Measurements from ENCODE around the gene CORIN. TPM values are rescaled to one million over a fixed set of nuclear protein-coding genes. Genes with fewer than 3 reads are reported as not detected.

CORIN gene, protein sequence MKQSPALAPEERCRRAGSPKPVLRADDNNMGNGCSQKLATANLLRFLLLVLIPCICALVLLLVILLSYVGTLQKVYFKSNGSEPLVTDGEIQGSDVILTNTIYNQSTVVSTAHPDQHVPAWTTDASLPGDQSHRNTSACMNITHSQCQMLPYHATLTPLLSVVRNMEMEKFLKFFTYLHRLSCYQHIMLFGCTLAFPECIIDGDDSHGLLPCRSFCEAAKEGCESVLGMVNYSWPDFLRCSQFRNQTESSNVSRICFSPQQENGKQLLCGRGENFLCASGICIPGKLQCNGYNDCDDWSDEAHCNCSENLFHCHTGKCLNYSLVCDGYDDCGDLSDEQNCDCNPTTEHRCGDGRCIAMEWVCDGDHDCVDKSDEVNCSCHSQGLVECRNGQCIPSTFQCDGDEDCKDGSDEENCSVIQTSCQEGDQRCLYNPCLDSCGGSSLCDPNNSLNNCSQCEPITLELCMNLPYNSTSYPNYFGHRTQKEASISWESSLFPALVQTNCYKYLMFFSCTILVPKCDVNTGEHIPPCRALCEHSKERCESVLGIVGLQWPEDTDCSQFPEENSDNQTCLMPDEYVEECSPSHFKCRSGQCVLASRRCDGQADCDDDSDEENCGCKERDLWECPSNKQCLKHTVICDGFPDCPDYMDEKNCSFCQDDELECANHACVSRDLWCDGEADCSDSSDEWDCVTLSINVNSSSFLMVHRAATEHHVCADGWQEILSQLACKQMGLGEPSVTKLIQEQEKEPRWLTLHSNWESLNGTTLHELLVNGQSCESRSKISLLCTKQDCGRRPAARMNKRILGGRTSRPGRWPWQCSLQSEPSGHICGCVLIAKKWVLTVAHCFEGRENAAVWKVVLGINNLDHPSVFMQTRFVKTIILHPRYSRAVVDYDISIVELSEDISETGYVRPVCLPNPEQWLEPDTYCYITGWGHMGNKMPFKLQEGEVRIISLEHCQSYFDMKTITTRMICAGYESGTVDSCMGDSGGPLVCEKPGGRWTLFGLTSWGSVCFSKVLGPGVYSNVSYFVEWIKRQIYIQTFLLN
- under 1 TPM in 2 of 6 donors, not detected in 4; 0.05 to 0.12 TPM for polyA plus RNA-seq (ENCODE audit: low read depth in 6 of 6)

DNA sequence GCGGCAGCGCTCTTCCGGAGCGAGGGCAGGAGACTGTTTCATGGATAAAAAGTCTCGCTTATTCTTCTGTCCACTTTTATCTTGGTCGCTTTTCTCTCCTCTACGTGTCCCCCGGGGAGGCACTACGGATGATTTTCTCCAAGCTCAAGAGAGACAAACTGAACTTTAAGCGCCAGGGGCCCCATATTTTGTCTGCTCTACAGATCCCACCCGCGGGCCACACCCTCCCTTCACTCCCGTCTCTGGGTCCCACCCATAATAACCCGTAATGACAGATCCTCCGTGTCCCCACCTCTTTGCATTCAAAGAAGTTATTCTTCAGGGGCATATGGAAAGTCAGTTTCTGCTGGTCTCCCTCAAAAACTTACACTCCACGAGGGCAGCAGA lies at the start of gene CORIN:
TSS of gene CORIN (minus strand) at position 160 of the 387 bp plus-strand sequence. CDS start at position 42, 118 bp downstream.
- Mint-ChIP-seq H3K9me3 (peaks cover 0 to 7% (median 2%) of the 10 kb centered on the region in 7 donors), H3K27me3 (peaks cover 13 to 41% (median 33%) of the 10 kb centered on the region in 3 donors), H3K36me3 (no peaks in the 10 kb centered on the region), H3K27ac (peak within 1 kb of the TSS in 3 of 6 donors; percentile 13 to 18 (median 15)), H3K4me3 (peak within 1 kb of the TSS; percentile 81 to 92 (median 88)), H3K4me1 (peaks cover 15 to 32% (median 23%) of the 10 kb centered on the region in 3 donors)
- DNase-seq (no peak), ATAC-seq (ENCODE audit: low read depth in 2 of 2) (no peak)

DNA sequence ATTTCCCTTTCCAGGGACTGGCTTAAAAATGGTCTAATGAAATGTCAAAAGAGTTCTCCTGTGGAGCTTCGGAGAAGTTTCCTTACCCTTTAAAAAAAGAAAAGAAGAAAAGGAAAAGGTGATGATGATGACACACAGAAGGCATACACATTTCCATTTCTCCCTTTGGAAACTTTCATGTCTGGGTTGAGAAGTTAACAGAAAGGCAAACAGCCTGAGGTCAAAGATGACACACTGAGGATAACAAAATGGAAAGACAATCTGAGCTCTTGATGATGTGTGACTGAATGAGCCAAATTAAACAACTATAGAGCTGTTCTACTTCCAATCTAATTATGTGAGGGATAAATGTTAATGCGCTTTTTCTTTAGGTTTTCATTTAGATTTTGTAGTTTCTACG lies 44.4 kb upstream of the CORIN start:
- ATAC-seq (ENCODE audit: low read depth in 2 of 2) (no peak), DNase-seq (no peak)
- no peak overlapping the region for H3K27ac Mint-ChIP-seq
- no peaks in the 10 kb centered on the region for H3K9me3 Mint-ChIP-seq
- peaks cover 27 to 39% of the 10 kb centered on the region in 2 donors for H3K36me3 Mint-ChIP-seq
- H3K4me1 Mint-ChIP-seq = peaks cover 0 to 3% (median 0%) of the 10 kb centered on the region in 3 donors
- no peaks in the 10 kb centered on the region for H3K27me3 Mint-ChIP-seq
- H3K4me3 Mint-ChIP-seq = no peak overlapping the region

DNA sequence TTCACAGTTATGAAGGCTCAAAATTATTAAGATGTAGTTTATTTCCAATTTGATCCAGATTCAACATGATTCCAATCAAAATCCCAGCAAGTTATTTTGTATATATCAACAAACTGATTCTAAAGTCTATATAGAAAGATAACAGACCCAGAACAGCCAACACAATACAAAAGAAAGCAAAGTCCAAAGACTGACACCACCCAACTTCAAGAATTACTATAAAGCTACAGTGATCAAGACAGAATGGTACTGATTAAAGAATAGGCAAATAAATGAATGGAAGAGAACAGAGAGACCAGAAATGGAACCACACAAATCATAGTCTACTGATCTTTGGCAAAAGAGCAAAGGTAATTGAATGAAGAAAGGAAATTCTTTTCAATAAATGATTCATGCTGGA lies 41.6 kb upstream of the CORIN start:
- peaks cover 0 to 7% (median 0%) of the 10 kb centered on the region in 3 donors for H3K4me1 Mint-ChIP-seq
- H3K4me3 Mint-ChIP-seq = no peak overlapping the region
- peak overlapping the region in 2 of 6 donors; percentile 4 to 5 for H3K27ac Mint-ChIP-seq

DNA sequence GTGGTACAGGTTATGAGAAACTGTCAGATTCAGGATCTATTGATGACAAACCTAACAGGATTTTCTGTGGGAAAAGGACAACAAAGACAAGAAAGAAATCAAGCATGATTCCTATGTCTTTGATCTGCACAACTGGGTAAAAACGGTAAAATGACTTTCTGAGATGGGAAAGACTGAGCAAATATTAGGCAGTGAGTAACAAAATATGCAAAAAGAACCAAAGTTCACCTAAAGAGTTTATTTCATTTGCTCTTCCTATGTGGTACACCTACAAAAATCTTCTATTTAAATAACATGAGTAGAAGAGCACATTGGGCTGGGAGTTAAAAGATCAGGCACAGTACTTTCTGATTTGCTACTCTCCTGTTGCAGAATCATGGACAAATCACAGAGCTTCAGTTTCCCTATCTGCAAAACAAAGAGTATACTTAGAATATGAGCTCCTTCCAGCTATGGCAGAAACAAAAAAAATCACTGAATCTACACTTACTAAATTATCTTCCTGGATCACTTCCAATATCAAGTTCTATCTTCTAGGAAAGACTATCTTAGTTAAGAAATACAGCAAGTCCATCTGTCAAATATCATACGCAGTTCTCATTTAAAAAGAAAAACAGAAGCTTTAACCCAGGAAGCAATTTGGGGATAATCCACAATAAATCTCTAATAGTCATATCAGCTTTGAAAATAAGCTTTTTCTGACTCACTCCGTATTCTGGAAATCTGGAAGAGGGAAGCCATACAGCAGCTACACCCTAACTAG lies 39.1 kb upstream of the CORIN start:
- Mint-ChIP-seq H3K4me1 (peaks cover 0 to 7% (median 0%) of the 10 kb centered on the region in 3 donors), H3K4me3 (no peak overlapping the region), H3K36me3 (peaks cover 40 to 52% of the 10 kb centered on the region in 2 donors), H3K27ac (peak overlapping the region in 1 of 6 donors; percentile 21), H3K27me3 (no peaks in the 10 kb centered on the region), H3K9me3 (peaks cover 0 to 6% (median 3%) of the 10 kb centered on the region in 7 donors)
- DNase-seq = no peak
- no peak for ATAC-seq (ENCODE audit: low read depth in 2 of 2)

More for the DNA sequence above, 41.6 kb upstream of the CORIN start:
- DNase-seq (no peak), ATAC-seq (ENCODE audit: low read depth in 2 of 2) (no peak)
- Mint-ChIP-seq H3K9me3 (no peaks in the 10 kb centered on the region), H3K36me3 (peaks cover 44% of the 10 kb centered on the region in 2 donors), H3K27me3 (no peaks in the 10 kb centered on the region)

DNA sequence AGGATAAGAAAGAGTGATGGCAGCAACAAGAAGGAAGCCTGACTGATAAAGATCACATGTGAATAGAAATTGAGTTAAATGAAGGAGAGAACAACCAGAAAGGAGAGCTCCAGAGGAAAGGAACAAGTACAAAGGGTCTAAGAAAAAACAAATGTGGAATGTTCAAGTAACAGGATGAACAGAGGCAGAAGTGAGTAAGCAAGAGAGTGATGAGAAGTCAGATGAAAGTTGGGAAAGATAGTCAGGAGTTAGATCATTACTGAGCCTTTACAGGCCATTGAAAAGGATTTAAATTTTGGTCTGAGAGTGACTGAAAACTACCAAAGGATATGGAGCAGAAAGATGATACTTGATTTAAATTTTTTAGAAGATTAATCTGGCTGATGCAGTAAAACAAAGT lies 38.4 kb upstream of the CORIN start:
- no peaks in the 10 kb centered on the region for H3K27me3 Mint-ChIP-seq
- H3K4me1 Mint-ChIP-seq = peaks cover 0 to 7% (median 0%) of the 10 kb centered on the region in 3 donors
- H3K4me3 Mint-ChIP-seq = no peak overlapping the region
- peaks cover 0 to 6% (median 3%) of the 10 kb centered on the region in 7 donors for H3K9me3 Mint-ChIP-seq
- peaks cover 40 to 52% of the 10 kb centered on the region in 2 donors for H3K36me3 Mint-ChIP-seq
- peak overlapping the region in 1 of 6 donors; percentile 3 for H3K27ac Mint-ChIP-seq
- ATAC-seq (ENCODE audit: low read depth in 2 of 2) (no peak), DNase-seq (no peak)

DNA sequence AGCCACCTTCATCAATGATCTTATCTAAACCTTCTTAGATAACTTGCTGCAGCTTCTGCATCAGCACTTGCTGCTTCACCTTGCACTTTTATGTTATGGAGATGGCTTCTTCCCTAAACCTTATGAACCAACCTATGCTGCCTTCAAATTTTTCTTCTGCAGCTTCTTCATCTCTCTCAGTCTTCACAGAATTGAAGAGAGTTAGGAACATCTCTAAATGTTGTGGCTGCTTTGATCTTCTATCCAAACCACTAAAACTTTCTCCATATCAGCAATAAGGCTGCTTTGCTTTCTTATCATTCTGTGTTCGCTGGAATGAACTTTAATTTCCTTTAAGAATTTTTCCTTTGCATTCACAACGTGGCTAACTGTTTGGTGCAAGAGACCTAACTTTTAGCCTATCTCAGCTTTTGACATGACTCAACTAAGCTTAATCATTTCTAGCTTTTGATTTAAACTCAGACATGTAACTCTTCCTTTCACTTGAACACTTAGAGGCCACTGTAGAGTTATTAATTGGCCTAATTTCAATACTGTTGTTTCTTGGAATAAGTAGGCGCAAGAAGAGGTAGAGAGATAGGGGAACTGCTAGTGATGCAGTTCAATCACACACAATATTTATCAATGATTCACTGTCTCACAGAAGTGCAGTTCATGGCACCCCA lies 36.1 kb upstream of the CORIN start:
- H3K9me3 Mint-ChIP-seq = peaks cover 0 to 6% (median 3%) of the 10 kb centered on the region in 7 donors
- no peak overlapping the region for H3K4me3 Mint-ChIP-seq
- H3K36me3 Mint-ChIP-seq = peaks cover 46 to 56% of the 10 kb centered on the region in 2 donors
- ATAC-seq (ENCODE audit: low read depth in 2 of 2) (no peak), DNase-seq (no peak)
- peaks cover 0 to 4% (median 0%) of the 10 kb centered on the region in 3 donors for H3K4me1 Mint-ChIP-seq
- no peaks in the 10 kb centered on the region for H3K27me3 Mint-ChIP-seq
- no peak overlapping the region for H3K27ac Mint-ChIP-seq

DNA sequence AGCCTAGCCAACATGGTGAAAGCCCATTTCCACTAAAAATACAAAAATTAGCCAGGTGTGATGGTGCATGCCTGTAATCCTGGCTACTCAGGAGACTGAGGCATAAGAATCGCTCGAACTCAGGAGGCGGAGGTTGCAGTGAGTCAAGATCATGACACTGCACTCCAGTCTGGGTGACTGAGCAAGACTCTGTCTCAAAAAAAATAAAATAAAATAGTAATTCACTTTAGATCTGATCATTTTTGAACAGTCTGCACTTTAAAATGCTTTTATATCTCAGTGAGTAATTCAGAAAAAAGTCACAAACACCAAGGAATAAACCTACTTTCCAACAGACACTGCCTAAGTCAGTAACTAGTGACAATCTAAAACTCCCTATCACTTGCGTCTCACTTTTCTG lies 25.6 kb upstream of the CORIN start:
- H3K27me3 Mint-ChIP-seq = no peaks in the 10 kb centered on the region
- DNase-seq (no peak), ATAC-seq (ENCODE audit: low read depth in 2 of 2) (no peak)
- no peak overlapping the region for H3K27ac Mint-ChIP-seq
- H3K36me3 Mint-ChIP-seq = peaks cover 16 to 21% of the 10 kb centered on the region in 2 donors
- peaks cover 0 to 10% (median 3%) of the 10 kb centered on the region in 7 donors for H3K9me3 Mint-ChIP-seq
- H3K4me1 Mint-ChIP-seq = no peaks in the 10 kb centered on the region
- H3K4me3 Mint-ChIP-seq = no peak overlapping the region

DNA sequence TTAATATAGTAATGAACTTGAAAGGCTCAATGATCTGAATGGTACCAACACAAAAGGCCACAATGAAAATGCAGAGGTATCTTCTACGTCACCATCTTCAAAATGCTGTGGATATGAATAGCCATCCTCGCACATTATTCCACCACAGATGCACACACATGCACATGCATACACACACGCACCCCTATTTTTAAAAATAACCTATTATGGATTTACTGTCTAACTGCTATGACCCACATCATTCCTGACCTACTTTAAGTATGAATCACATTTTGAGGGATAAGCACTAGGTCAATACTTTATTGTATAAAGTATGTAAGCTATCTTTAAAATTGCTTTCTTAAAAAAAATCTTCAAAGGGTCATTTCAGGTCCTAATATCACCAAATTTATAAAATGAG lies 24.4 kb upstream of the CORIN start:
- DNase-seq = no peak
- no peak for ATAC-seq (ENCODE audit: low read depth in 2 of 2)
- H3K9me3 Mint-ChIP-seq = peaks cover 0 to 5% (median 0%) of the 10 kb centered on the region in 7 donors
- no peaks in the 10 kb centered on the region for H3K27me3 Mint-ChIP-seq
- H3K4me1 Mint-ChIP-seq = peaks cover 0 to 4% (median 0%) of the 10 kb centered on the region in 3 donors
- peaks cover 7 to 13% of the 10 kb centered on the region in 2 donors for H3K36me3 Mint-ChIP-seq
- H3K27ac Mint-ChIP-seq = no peak overlapping the region
- H3K4me3 Mint-ChIP-seq = no peak overlapping the region

DNA sequence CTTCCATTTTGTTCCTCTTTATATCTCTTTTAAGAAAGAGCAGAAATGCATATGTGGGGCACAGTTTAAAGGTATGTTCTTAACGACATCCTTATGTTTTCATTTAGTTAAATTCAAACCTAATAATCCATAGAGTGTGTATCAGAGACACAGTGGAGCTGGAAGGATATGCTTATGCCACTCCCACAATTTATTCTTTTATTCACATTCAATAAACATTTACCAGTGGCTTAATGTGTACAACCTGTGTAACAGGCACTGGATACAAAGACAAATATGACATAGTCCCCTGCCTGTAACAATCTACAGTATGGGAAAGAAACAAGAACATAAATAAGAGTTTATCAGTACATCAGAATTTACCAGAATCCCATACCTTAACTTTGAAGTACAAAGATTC lies 22.4 kb upstream of the CORIN start:
- H3K27me3 Mint-ChIP-seq = no peaks in the 10 kb centered on the region
- H3K4me3 Mint-ChIP-seq = no peak overlapping the region
- ATAC-seq (ENCODE audit: low read depth in 2 of 2) (no peak), DNase-seq (no peak)
- no peaks in the 10 kb centered on the region for H3K9me3 Mint-ChIP-seq
- peaks cover 0 to 4% (median 0%) of the 10 kb centered on the region in 3 donors for H3K4me1 Mint-ChIP-seq
- no peak overlapping the region for H3K27ac Mint-ChIP-seq
- H3K36me3 Mint-ChIP-seq = no peaks in the 10 kb centered on the region

DNA sequence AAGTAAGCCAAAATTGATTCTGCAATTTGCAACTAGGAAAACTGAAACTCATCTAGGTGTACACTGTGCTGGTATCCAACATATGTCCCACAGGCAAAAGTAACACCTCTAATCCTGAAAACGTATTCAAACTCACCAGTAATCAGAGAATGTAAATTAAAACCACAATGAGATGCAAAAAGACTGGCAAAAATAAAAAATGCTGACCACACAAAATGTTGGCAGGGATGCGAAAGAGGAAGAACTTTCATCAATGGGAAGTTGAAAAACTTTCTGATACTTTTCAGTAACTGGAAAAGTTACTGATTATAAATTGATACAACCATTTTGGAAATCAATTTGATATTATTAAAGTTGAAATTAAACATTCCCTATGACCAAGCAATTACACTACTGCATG lies 20.1 kb upstream of the CORIN start:
- Mint-ChIP-seq H3K27me3 (no peaks in the 10 kb centered on the region), H3K4me1 (peaks cover 0 to 4% (median 0%) of the 10 kb centered on the region in 3 donors), H3K36me3 (peaks cover 0 to 12% of the 10 kb centered on the region in 2 donors), H3K4me3 (no peak overlapping the region), H3K27ac (no peak overlapping the region), H3K9me3 (no peaks in the 10 kb centered on the region)
- ATAC-seq (ENCODE audit: low read depth in 2 of 2) = no peak
- no peak for DNase-seq

DNA sequence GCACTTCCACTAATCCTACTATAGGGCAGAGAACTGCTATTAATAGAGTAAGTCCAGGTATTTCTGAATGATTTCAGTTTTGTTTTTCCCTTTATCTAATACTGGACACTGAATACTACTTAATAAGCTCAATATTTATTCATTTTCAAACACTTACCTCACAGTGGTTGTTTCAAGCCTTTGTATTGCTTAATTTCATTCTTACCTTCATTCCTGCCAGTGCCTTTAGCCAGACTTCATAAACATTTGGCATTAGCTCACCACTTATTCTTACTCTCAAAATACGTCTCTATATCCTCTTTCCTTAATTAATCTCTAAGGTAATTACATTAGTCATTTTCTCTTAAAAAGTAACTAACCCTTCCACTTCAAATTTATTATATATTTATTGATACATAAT lies 18.8 kb upstream of the CORIN start:
- Mint-ChIP-seq H3K27me3 (no peaks in the 10 kb centered on the region), H3K9me3 (no peaks in the 10 kb centered on the region), H3K36me3 (peaks cover 0 to 14% of the 10 kb centered on the region in 2 donors), H3K4me3 (no peak overlapping the region), H3K27ac (no peak overlapping the region), H3K4me1 (peaks cover 0 to 4% (median 0%) of the 10 kb centered on the region in 3 donors)
- ATAC-seq (ENCODE audit: low read depth in 2 of 2) (no peak), DNase-seq (no peak)

DNA sequence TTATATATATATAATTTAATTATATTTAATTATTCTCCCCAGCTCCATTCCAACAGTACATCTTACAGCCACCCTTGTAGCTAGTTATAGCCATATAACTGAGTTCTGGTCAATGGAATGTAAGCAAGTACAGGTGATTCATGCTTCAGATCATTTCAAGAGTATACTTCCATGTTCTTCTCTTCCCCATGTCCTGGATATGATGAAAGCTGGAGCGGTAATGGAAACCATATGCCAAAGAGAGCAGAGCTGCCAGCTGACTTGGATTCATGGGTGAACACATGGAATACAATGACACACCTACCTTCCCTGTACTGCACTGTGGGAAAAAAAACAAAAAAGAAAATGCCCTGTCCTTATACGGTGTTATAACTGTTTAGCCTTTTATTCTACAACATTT lies 17.5 kb upstream of the CORIN start:
- Mint-ChIP-seq H3K4me1 (peaks cover 0 to 4% (median 0%) of the 10 kb centered on the region in 3 donors), H3K27me3 (no peaks in the 10 kb centered on the region), H3K9me3 (no peaks in the 10 kb centered on the region), H3K27ac (no peak overlapping the region), H3K4me3 (no peak overlapping the region), H3K36me3 (peaks cover 0 to 24% of the 10 kb centered on the region in 2 donors)
- ATAC-seq (ENCODE audit: low read depth in 2 of 2) = no peak
- DNase-seq = no peak
